ENCODE results near the gene LRRC7. TPM values are rescaled to one million over a fixed set of nuclear protein-coding genes. Genes with fewer than 3 reads are reported as not detected.

The LRRC7 gene
- total and polyA plus RNA-seq, 2 of the 13 experiments (the other 11 are each of a cell fraction or from before 2014, with no cell fraction given) = not detected

GRCh38 chr1:70024272-70024671, 456.6 kb downstream of the LRRC7 start (continued):
- TF ChIP-seq GATAD2A (CRISPR knock-in tag; IDR thresholded peaks at IDR 0.05) = no peak
- no peak for TF ChIP-seq ZNF513 (CRISPR knock-in tag; conservative IDR thresholded peaks at IDR 0.05)
- TF ChIP-seq ZNF350 (CRISPR knock-in tag; IDR thresholded peaks at IDR 0.05; ENCODE audit: borderline replicate concordance, low read depth) = no peak
- TF ChIP-seq MBD4 (IDR thresholded peaks at IDR 0.05; ENCODE audit: borderline replicate concordance, low read length) = no peak
- no peak for TF ChIP-seq ZNF33B (CRISPR knock-in tag; IDR thresholded peaks at IDR 0.05)
- TF ChIP-seq ZNF337 (CRISPR knock-in tag; IDR thresholded peaks at IDR 0.05; ENCODE audit: borderline replicate concordance, low read depth) = no peak

GRCh38 chr1:70025052-70025451, 457.3 kb downstream of the LRRC7 start:
- H3K4me1 ChIP-seq (ENCODE audit: insufficient read depth, low read length) = no peaks in the 10 kb centered on the region
- BruUV-seq (replicated peaks) = no TSS peak
- no peak overlapping the region for H3K4me3 ChIP-seq (replicated peaks in 1 of 3; ENCODE audit: insufficient read depth in 1 of 3, low read depth in 2 of 3, low read length in 3 of 3)
- no peaks in the 10 kb centered on the region for H3K79me2 ChIP-seq (ENCODE audit: insufficient read depth, low read length)
- H3K27ac ChIP-seq (ENCODE audit: extremely low read length, insufficient read depth, low read length) = no peak overlapping the region
- no peaks in the 10 kb centered on the region for H4K20me1 ChIP-seq (ENCODE audit: insufficient read depth, low read length)
- H3K9ac ChIP-seq (ENCODE audit: insufficient read depth, low read depth, low read length) = no peak overlapping the region
- ChIA-PET CTCF (ENCODE audit: low intra/inter-chr PET ratio, low total read pairs) (no interaction called here), POLR2A (no interaction called here)
- in situ Hi-C loops (cut with HindIII; ENCODE audit: extremely low pct_ligation_motif_present, low pct_unique_long_range_greater_than_20kb) (no loop called here), intact Hi-C loops (cut with micrococcal nuclease; ENCODE audit: unreplicated experiment) (no loop called here)
- no peak for TF ChIP-seq ZNF160 (CRISPR knock-in tag; IDR thresholded peaks at IDR 0.05)
- no peak for TF ChIP-seq NFAT5 (CRISPR knock-in tag; IDR thresholded peaks at IDR 0.05)
- no peak for TF ChIP-seq TBX3 (IDR thresholded peaks at IDR 0.05; ENCODE audit: borderline replicate concordance)
- no peak for TF ChIP-seq PLSCR1 (CRISPR knock-in tag; IDR thresholded peaks at IDR 0.05; ENCODE audit: borderline replicate concordance)
- no peak for FAIRE-seq
- no peak for ATAC-seq
- DNase-seq (ENCODE audit: low spot score) = no peak
- no peak overlapping the region for H2AFZ ChIP-seq (ENCODE audit: low read length)
- no peaks in the 10 kb centered on the region for H3K36me3 ChIP-seq (replicated peaks in 1 of 2; ENCODE audit: control insufficient read depth in 1 of 2, insufficient read depth in 2 of 2, low read length in 2 of 2)
- no peaks in the 10 kb centered on the region for H3K9me3 ChIP-seq (ENCODE audit: low read length)
- no peak overlapping the region for H3K4me2 ChIP-seq (ENCODE audit: low read depth, low read length)
- no peaks in the 10 kb centered on the region for H3K27me3 ChIP-seq (ENCODE audit: control insufficient read depth in 1 of 2, insufficient read depth in 2 of 2, low read length in 2 of 2)

Measured in HepG2 (cell line).